ENCODE measurements around the gene DNAJC9.

The DNAJC9 gene

GRCh38 chr10:73219384-73219783 lies 27.7 kb downstream of the DNAJC9 start:
- H3K4me1 ChIP-seq (ENCODE audit: insufficient read depth, insufficient read length) = no peaks in the 10 kb centered on the region
- peaks cover 15% of the 10 kb centered on the region for H3K36me3 ChIP-seq (ENCODE audit: insufficient read depth, insufficient read length, low read length)
- no peaks in the 10 kb centered on the region for H3K9me3 ChIP-seq (ENCODE audit: insufficient read depth, low read length)
- TF ChIP-seq ZNF274 (IDR thresholded peaks at IDR 0.05; ENCODE audit: low read depth, low read length) (no peak), SUZ12 (IDR thresholded peaks at IDR 0.05; ENCODE audit: extremely low read depth, insufficient read depth, insufficient read length) (no peak), YY1 (IDR thresholded peaks at IDR 0.05; ENCODE audit: insufficient read depth, insufficient read length) (no peak)
- H3K27me3 ChIP-seq (ENCODE audit: insufficient read depth, insufficient read length) = no peaks in the 10 kb centered on the region
- no peak for DNase-seq (ENCODE audit: low read depth, low spot score)
- no peak overlapping the region for H3K4me3 ChIP-seq (ENCODE audit: insufficient read length, low read depth)
- H3K9ac ChIP-seq (ENCODE audit: insufficient read length, low read depth) = no peak overlapping the region

GRCh38 chr10:73218431-73219191 lies 28.4 kb downstream of the DNAJC9 start:
- TF ChIP-seq ZNF274 (IDR thresholded peaks at IDR 0.05; ENCODE audit: low read depth, low read length) (no peak), SUZ12 (IDR thresholded peaks at IDR 0.05; ENCODE audit: extremely low read depth, insufficient read depth, insufficient read length) (no peak)
- no peaks in the 10 kb centered on the region for H3K9me3 ChIP-seq (ENCODE audit: insufficient read depth, low read length)
- H3K27me3 ChIP-seq (ENCODE audit: insufficient read depth, insufficient read length) = no peaks in the 10 kb centered on the region
- H3K4me1 ChIP-seq (ENCODE audit: insufficient read depth, insufficient read length) = no peaks in the 10 kb centered on the region
- no peak overlapping the region for H3K9ac ChIP-seq (ENCODE audit: insufficient read length, low read depth)
- H3K4me3 ChIP-seq (ENCODE audit: insufficient read length, low read depth) = no peak overlapping the region
- DNase-seq (ENCODE audit: low read depth, low spot score) = no peak
- H3K36me3 ChIP-seq (ENCODE audit: insufficient read depth, insufficient read length, low read length) = peaks cover 15% of the 10 kb centered on the region

GRCh38 chr10:73217628-73218027 lies 29.4 kb downstream of the DNAJC9 start:
- TF ChIP-seq SUZ12 (IDR thresholded peaks at IDR 0.05; ENCODE audit: extremely low read depth, insufficient read depth, insufficient read length) = no peak
- TF ChIP-seq ZNF274 (IDR thresholded peaks at IDR 0.05; ENCODE audit: low read depth, low read length) = no peak
- TF ChIP-seq YY1 (IDR thresholded peaks at IDR 0.05; ENCODE audit: insufficient read depth, insufficient read length) = no peak
- Histone ChIP-seq H3K36me3 (ENCODE audit: insufficient read depth, insufficient read length, low read length) (peaks cover 15% of the 10 kb centered on the region), H3K4me1 (ENCODE audit: insufficient read depth, insufficient read length) (no peaks in the 10 kb centered on the region), H3K4me3 (ENCODE audit: insufficient read length, low read depth) (no peak overlapping the region), H3K9ac (ENCODE audit: insufficient read length, low read depth) (no peak overlapping the region), H3K9me3 (ENCODE audit: insufficient read depth, low read length) (no peaks in the 10 kb centered on the region), H3K27me3 (ENCODE audit: insufficient read depth, insufficient read length) (no peaks in the 10 kb centered on the region)
- no peak for DNase-seq (ENCODE audit: low read depth, low spot score)

- Histone ChIP-seq H3K9me3 (ENCODE audit: insufficient read depth, low read length) (no peaks in the 10 kb centered on the region), H3K9ac (ENCODE audit: insufficient read length, low read depth) (no peak overlapping the region), H3K36me3 (ENCODE audit: insufficient read depth, insufficient read length, low read length) (peaks cover 18% of the 10 kb centered on the region), H3K27me3 (ENCODE audit: insufficient read depth, insufficient read length) (no peaks in the 10 kb centered on the region), H3K4me3 (ENCODE audit: insufficient read length, low read depth) (no peak overlapping the region), H3K4me1 (ENCODE audit: insufficient read depth, insufficient read length) (no peaks in the 10 kb centered on the region)
- no peak for DNase-seq (ENCODE audit: low read depth, low spot score)
- TF ChIP-seq ZNF274 (IDR thresholded peaks at IDR 0.05; ENCODE audit: low read depth, low read length) = no peak
- no peak for TF ChIP-seq SUZ12 (IDR thresholded peaks at IDR 0.05; ENCODE audit: extremely low read depth, insufficient read depth, insufficient read length)
- no peak for TF ChIP-seq YY1 (IDR thresholded peaks at IDR 0.05; ENCODE audit: insufficient read depth, insufficient read length)
These were observed 31.3 kb downstream of the DNAJC9 start for GRCh38 chr10:73215749-73216148.

GRCh38 chr10:73211106-73211811 lies 35.8 kb downstream of the DNAJC9 start:
- Histone ChIP-seq H3K4me3 (ENCODE audit: insufficient read length, low read depth) (no peak overlapping the region), H3K4me1 (ENCODE audit: insufficient read depth, insufficient read length) (no peaks in the 10 kb centered on the region), H3K9me3 (ENCODE audit: insufficient read depth, low read length) (peaks cover 17% of the 10 kb centered on the region; the same call in 1 of the 2 replicates), H3K27me3 (ENCODE audit: insufficient read depth, insufficient read length) (no peaks in the 10 kb centered on the region), H3K9ac (ENCODE audit: insufficient read length, low read depth) (no peak overlapping the region), H3K36me3 (ENCODE audit: insufficient read depth, insufficient read length, low read length) (peaks cover 6% of the 10 kb centered on the region)
- DNase-seq (ENCODE audit: low read depth, low spot score) = no peak
- no peak for TF ChIP-seq ZNF274 (IDR thresholded peaks at IDR 0.05; ENCODE audit: low read depth, low read length)
- no peak for TF ChIP-seq SUZ12 (IDR thresholded peaks at IDR 0.05; ENCODE audit: extremely low read depth, insufficient read depth, insufficient read length)
- no peak for TF ChIP-seq YY1 (IDR thresholded peaks at IDR 0.05; ENCODE audit: insufficient read depth, insufficient read length)

- DNase-seq (ENCODE audit: low read depth, low spot score) = no peak
- peaks cover 24% of the 10 kb centered on the region; the same call in 1 of the 2 replicates for H3K9me3 ChIP-seq (ENCODE audit: insufficient read depth, low read length)
- H3K4me1 ChIP-seq (ENCODE audit: insufficient read depth, insufficient read length) = no peaks in the 10 kb centered on the region
- H3K36me3 ChIP-seq (ENCODE audit: insufficient read depth, insufficient read length, low read length) = peaks cover 6% of the 10 kb centered on the region
- no peak overlapping the region for H3K9ac ChIP-seq (ENCODE audit: insufficient read length, low read depth)
- H3K4me3 ChIP-seq (ENCODE audit: insufficient read length, low read depth) = no peak overlapping the region
- H3K27me3 ChIP-seq (ENCODE audit: insufficient read depth, insufficient read length) = no peaks in the 10 kb centered on the region
- no peak for TF ChIP-seq YY1 (IDR thresholded peaks at IDR 0.05; ENCODE audit: insufficient read depth, insufficient read length)
- no peak for TF ChIP-seq SUZ12 (IDR thresholded peaks at IDR 0.05; ENCODE audit: extremely low read depth, insufficient read depth, insufficient read length)
- no peak for TF ChIP-seq ZNF274 (IDR thresholded peaks at IDR 0.05; ENCODE audit: low read depth, low read length)
These were observed 36.5 kb downstream of the DNAJC9 start for GRCh38 chr10:73210395-73211105.

- no peak overlapping the region for H3K9ac ChIP-seq (ENCODE audit: insufficient read length, low read depth)
- H3K4me1 ChIP-seq (ENCODE audit: insufficient read depth, insufficient read length) = no peaks in the 10 kb centered on the region
- DNase-seq (ENCODE audit: low read depth, low spot score) = no peak
- TF ChIP-seq ZNF274 (IDR thresholded peaks at IDR 0.05; ENCODE audit: low read depth, low read length) = no peak
- TF ChIP-seq SUZ12 (IDR thresholded peaks at IDR 0.05; ENCODE audit: extremely low read depth, insufficient read depth, insufficient read length) = no peak
- no peak for TF ChIP-seq YY1 (IDR thresholded peaks at IDR 0.05; ENCODE audit: insufficient read depth, insufficient read length)
- no peak overlapping the region for H3K4me3 ChIP-seq (ENCODE audit: insufficient read length, low read depth)
- H3K36me3 ChIP-seq (ENCODE audit: insufficient read depth, insufficient read length, low read length) = peaks cover 6% of the 10 kb centered on the region
- peaks cover 31% of the 10 kb centered on the region; the same call in 1 of the 2 replicates for H3K9me3 ChIP-seq (ENCODE audit: insufficient read depth, low read length)
- H3K27me3 ChIP-seq (ENCODE audit: insufficient read depth, insufficient read length) = no peaks in the 10 kb centered on the region
These were observed 37.4 kb downstream of the DNAJC9 start for GRCh38 chr10:73209705-73210104.
